ENCODE data around the gene COMMD4.

DNA sequence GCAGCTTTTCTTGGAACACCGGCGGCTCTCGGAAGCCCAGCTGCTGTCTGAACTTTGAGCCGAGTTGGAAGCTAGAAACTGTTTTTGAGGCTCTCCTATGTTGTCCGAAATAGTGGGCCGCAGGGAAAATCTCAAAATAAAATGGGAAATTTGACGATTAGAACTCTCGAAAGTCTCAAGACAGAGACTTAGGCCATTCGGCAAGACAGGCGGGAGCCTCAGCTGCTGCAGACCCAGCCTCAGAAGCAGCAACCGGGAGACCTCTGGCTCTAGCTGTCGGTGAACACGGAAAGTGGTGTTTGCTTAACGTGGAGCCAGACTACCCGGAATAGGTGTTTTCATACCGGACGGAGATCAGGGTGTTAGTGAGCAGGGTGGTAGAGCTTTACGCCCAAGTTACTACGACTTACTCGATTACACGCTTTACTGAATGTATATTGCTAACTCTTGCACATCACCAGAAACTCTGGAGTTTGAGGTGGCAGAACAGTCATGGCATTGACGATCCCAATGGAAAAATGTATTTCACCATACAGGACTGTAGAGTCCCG, 32.9 kb downstream of the COMMD4 start:
- TF ChIP-seq, protein P1, sequence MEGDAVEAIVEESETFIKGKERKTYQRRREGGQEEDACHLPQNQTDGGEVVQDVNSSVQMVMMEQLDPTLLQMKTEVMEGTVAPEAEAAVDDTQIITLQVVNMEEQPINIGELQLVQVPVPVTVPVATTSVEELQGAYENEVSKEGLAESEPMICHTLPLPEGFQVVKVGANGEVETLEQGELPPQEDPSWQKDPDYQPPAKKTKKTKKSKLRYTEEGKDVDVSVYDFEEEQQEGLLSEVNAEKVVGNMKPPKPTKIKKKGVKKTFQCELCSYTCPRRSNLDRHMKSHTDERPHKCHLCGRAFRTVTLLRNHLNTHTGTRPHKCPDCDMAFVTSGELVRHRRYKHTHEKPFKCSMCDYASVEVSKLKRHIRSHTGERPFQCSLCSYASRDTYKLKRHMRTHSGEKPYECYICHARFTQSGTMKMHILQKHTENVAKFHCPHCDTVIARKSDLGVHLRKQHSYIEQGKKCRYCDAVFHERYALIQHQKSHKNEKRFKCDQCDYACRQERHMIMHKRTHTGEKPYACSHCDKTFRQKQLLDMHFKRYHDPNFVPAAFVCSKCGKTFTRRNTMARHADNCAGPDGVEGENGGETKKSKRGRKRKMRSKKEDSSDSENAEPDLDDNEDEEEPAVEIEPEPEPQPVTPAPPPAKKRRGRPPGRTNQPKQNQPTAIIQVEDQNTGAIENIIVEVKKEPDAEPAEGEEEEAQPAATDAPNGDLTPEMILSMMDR (conservative IDR thresholded peaks at IDR 0.05; ENCODE audit: low read depth, low read length), result no peak
- TF ChIP-seq EZH2 (IDR thresholded peaks at IDR 0.05; ENCODE audit: low read length, unreplicated experiment), result no peak
- TF ChIP-seq EZH2phosphoT487 (IDR thresholded peaks at IDR 0.05; ENCODE audit: borderline replicate concordance, low read length), result no peak

Data from PC-3 (cell line).